Ramos (cell line): ENCODE data around the gene S100A12.

Experiments
- in situ Hi-C: fragments of 300-500 bp; cut with MboI; formaldehyde crosslinking; loops from one replicate; pipeline ENCODE4 v1.14.3; 2022; ENCODE audit warnings: low sequenced_read_pairs; ENCODE audit not compliant: unreplicated experiment

The S100A12 gene

GRCh38 chr1:153341431-153341934 is 33.9 kb downstream of the S100A12 start:
- in situ Hi-C loops: no loop called here

DNA sequence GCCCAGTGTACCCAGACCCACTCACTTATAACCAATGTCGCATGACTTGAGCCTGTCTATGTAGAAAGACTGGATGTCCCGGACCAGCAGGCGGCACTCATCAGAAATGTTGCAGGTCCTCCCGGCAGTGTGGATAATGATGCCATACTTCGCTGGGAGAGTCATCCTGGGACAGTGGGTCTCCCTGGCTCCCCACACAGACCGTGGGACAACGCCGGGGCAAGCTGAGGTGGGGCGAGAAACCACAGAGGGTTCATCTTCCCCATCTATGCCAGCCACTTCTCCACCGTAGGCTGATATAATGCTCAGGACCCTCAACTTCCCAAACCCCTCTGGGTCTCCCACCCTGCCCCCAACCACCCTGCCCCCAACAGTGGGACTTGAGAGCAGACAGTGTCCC is 35.1 kb downstream of the S100A12 start:
- in situ Hi-C loops: no loop called here

DNA sequence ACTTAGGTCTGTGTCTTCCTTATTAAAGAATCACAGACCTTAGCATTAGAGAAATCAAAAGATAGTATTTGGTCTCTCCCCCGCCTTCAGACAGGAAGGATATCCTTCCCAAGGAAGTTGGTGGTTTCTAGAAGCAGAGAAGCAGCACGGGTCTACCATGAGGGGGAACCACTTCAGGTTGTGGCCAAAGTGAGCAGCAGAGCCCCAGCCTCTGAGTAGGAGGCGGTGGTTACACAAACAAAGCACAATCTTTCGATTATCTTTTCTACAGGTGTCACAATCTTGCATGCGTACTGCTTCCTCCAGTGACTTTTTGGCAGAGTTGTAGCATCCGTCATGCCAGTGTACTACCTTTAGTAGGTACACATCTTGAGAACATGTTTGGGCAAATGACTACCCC is 35.6 kb downstream of the S100A12 start:
- in situ Hi-C loops: no loop called here

DNA sequence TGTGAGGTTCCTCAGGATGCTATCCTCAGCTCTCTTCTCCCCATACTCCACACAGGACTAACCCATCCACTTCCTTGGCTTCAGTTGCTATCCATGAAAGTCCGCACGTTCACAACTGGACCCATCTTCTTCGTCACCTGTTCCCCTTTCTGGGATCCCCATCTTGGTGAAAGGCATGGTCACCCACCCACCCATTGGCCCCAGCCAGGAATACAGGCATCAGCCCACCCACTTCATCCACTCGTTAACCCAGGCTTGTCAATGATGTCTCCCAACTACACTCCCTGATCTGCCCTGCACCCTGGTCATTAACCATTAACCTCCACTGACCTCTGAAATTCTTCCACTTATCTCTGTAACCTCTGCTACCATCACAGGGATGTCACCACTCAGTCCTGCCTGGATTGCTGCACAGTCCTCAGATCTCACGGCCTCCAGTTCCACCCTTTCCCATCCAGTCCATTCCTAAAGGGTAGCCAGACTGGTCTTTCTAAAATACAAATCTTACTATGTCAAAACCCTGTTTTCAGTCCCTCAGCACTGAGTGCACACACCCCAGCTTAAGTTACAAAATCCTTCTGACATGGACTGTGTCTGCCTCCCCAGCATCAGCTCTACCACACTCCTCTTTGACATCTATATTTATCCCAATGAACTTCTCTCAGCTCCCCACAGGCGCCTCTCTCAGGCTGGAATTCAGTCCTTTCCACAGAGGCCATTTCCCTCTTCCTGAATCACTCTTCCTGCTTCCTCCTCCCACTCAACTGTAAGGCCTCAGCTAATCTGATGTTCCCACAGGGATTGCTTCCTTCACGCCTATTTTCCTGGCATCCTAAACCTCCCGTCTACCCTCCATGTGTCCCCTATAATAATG is 37.2 kb downstream of the S100A12 start:
- in situ Hi-C loops: no loop called here

DNA sequence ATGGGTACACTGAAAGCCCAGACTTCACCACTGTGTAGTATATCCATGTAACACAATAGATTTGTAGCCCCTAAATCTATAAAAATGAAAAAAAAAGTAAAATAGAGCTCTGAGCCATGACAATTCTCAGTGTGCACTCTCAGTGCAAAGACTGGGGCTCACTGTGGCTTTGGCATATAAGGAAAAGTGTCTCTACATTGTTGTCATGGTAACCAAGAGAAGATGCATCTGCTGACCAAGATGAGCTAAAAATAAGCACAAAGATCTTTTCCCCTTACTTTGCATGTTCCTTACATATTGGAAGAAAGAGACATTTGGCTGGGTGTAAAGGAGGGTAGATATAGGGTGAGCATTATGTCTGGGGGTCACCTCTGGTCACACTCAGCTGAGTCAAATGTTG is 38.8 kb downstream of the S100A12 start:
- in situ Hi-C loops: no loop called here

DNA sequence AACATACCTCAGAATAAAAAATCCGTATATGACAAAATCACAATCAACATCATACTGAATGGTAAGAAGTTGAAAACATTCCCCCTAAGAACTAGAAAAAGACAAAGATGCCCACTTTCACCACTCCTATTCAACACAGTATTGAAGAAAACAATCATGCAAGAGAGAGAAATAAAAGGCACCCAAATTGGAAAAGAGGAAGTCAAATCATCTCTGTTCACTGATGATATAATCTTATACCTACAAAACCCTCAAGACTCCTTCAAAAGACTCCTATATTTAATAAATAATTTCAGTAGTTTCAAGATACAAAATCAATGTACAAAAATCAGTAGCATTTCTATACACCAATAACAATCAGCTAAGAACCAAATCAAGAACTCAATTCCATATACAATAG is 41.5 kb downstream of the S100A12 start:
- in situ Hi-C loops: no loop called here

GRCh38 chr1:153324912-153325311 is 50.5 kb downstream of the S100A12 start:
- in situ Hi-C loops: no loop called here
